GM21423 (cell line): ENCODE measurements around the gene SLC16A13.
"Not testable (repeated sequence)": the region's sequence is repeated elsewhere in the genome, so short reads cannot be mapped to it uniquely, and the experiment has no call there.

Source experiments
- ATAC-seq: cut with Tn5 transposase; IDR thresholded peaks from one replicate; pipeline ENCODE4 v1.9.1; 2021; ENCODE audit warnings: mild to moderate bottlenecking, moderate library complexity; ENCODE audit not compliant: unreplicated experiment

The SLC16A13 gene

DNA sequence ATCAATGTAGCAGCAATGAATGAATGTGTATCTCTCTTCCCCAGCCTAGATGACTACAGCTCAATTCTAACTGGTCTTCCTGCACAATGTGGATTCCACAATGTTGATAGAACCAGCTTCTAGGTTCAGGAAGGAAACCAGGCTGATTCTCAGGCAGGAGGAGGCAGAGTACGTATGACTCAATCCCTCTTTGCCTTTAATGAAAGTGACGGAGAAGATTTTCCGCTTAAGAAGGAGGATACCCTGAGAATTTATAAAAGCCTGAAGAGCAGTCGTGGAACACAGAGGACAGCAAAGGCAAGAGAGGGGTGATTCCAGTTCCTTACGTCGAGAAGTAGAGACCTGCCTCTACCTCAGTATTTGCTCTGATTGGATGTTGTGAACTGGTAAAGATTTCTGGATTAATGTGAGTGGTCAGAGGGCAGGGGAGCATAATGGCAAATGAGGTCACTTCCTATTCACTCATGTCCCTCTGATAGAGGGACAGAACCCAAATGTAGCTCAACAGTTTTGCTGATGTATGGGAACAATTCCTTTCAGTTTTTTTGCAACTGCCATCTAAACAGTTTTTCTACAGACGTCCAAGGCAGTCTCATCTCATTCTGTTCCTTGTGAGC is 23.1 kb downstream of the SLC16A13 start:
- ATAC-seq = no peak

DNA sequence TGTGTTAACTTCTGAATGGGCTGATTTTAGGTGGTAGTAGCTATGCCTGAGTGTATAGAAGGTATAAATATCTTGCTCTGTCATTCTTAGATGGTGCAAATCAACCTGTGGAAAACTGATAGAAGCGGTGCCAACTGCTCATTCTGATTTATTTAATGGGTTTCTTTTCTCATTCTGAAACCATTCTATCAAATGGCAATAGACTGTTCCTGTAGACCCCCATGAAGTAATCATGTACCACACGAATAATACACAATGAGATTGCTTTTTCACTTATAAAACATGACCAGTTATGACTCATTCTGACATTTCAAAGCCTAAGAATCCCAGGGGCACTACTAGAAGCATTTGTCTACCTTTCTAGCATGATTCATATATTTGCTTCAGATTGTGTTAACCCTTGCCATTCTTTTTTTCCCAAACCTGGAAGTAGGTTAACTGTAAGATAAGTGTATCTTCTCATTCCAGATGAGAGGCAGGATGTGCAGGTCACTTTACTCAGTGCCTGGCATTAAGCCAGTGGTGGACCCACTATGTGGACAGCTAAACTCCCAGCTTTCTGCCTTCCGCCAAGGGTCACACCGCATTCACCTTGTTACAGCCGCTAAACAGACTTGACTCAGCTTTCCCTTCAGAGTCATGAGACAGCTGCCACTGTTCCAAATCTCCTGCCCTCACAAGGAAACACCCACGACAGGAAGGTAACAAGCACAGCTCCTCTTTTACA is 24.5 kb downstream of the SLC16A13 start:
- ATAC-seq = no peak

DNA sequence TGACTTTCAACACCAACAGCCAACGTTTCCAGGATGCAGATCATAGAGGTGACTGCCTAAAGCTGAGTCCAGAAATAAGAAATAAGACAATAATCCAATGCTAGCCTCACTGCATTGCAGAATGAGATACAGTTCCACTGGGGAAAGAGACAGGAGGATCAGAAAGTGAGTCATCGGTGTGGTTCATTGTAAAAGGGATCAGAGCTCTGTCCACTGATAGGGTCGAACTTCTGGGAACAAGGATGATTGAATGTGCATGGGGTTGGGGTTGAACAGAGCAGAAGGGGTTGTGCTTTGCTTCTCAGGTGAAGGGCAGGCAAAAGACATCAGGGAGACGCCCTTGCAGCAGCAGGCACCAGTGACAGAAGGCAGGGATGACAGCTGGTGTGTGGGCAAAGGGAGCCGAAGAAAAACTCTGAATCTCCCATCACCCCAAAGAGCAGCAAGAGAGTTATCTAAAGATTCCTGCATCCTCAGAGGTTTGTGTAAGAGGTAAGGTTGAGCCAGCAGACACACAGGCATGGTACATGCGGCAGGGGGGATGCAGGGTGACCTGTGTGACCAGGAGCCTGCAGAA is 27.8 kb downstream of the SLC16A13 start:
- no peak for ATAC-seq

DNA sequence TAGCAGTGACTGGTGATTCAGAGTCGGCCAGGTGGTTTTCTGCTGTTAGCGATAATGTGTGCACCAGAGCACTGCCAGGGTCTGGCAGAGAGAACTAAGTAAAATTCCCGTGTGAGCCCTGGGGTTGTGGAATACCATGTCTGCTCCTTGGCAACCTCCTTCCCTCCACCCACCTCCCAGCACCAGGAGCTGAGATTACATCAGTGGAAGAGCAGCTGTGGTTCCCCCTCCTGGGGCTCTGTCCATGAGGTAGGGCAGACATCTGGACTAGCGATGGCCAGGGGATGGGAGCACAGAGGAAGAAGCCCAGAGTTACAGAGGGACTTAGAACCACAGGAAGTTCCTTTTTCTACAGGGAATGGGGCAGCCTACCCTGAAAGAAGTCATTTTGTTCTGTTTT is 28.4 kb downstream of the SLC16A13 start:
- no peak for ATAC-seq

DNA sequence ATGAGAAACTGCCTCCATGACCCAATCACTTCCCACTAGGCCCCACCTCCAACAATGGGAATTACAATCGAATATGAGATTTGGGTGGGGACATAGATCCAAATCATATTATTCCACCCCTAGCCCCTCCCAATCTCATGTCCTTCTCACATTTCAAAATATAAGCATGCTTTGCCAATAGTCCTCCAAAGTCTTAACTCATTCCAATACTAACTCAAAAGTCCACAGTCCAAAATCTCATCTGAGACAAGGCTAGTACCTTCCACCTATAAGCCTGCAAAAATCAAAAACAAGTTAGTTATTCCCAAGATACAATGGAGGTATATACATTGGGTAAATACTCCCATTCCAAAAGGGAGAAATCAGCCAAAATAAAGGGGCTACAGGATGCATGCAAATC is 31.4 kb downstream of the SLC16A13 start:
- no peak for ATAC-seq

DNA sequence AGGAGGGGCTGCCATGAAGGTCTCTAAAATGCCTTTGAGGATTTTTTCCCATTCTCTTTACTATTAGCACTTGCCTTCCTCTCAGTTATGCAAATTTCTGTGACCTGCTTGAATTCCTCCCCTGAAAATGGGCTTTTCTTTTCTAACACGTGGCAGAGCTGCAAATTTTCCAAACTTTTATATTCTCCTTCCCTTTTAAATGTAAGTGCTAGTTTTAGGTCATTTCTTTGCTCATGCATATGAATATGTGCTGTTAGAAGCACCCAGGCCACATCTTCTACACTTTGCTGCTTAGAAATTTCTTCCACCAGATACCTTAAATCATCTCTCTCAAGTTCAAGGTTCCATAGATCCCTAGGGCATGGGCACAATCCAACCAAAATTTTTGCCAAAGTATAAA is 32.5 kb downstream of the SLC16A13 start:
- ATAC-seq = no peak

DNA sequence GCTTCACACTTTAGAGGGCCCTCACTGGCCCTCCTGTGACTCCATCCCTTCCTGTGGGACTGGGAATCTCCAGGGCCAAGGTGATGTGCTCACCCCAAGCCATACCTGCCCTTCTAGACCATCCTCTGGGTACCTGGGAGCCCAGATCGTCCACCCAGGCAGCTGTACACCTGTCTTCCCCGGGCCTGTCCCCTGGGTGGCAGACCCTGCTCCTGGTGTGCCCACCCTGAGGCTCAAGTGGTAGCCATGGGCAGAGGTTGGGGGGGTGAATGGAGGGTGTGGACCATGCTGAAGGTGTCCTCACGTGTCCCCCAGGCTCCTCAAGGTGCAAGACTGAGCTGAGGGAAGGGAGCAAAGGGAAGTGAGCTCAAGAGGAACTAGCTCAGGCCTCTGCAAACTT is 34.9 kb downstream of the SLC16A13 start:
- no peak for ATAC-seq

DNA sequence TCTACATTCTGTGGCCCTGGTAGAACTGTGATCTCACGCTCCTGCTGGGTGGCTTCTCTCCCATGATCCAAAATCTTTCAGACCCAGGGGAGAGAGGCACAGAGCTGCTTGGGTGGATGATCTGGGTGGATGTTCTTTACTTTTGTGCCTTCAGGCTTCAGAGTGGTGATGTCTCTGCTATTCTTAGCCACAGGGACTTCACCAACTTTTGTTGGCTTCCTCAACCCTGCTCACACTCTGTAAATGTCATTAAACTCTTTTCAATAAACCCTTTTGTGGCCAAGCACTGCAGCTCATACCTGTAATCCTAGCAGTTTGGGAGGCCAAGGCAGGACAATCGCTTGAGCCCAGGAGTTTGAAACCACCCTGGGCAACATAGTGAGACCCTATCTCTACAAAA is 36.6 kb downstream of the SLC16A13 start:
- no peak for ATAC-seq

DNA sequence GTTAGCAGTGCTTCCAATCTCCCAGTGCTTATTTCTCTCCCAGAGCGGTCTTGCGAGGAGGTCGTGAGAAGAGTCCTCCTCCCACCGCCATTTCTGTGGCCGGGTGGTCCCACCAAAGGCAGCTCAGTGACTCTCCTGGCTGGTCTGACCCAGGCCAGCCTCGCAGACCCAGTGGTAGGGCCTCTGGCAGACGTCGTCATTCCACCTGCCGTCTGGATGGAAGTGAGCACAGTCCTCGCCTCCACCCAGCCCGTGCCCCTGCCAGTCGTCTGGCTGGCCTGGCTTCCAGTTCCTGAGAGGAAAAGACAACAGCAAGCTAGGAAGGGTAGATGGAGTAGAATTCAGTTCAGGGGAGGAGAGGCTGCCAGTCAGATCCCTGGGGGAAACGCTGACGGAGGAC is 39.1 kb downstream of the SLC16A13 start:
- no peak for ATAC-seq

DNA sequence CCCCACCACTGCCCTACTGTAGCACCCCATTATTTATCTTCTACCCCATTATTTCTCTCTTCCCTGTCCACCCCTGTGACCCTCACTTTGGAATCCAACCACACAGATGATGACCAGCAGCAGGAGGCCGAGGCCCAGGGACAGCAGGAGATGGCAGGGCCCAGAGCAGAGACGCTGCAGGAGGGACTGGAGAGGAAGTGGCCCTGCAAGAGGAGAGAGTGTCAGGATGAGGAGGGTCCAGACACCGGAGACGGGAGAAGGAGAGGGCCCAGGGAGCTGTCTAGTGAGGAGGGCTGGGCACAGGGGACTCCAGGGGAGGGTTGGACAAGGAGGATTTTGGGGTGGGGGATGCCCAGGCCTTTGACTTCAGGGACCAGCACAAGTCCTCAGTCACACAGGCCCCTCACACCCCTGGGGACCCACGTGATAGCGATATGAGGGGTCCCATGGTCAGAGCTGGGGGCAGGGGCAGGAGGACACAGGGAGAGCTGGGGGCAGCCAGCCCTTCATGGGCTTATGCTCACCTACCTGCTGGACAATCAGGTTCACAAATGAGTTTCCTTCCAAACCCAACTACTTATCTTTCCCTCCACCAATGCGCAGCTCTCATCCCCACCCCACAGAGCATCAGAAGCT is 42.2 kb downstream of the SLC16A13 start:
- no peak for ATAC-seq

DNA sequence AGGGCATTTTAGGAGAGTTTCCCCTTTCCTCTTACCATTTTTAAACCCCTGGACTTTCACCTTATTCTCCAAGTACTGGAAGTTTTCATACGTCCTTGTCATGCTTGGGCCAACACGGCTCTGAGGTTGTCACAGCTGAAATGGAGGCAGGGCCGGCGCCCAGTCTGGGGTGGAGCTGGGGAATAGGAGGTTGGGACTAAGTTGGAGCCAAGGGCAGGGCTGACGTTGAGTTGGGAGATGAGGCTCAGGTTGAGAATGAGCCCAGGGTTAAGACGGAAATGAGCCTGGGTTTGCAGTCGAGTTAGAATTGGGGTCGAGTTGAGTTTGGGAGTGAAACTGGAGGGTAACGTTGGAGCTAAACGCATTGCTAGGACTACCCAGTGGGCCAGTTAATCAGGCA is 42.9 kb downstream of the SLC16A13 start:
- ATAC-seq = no peak

DNA sequence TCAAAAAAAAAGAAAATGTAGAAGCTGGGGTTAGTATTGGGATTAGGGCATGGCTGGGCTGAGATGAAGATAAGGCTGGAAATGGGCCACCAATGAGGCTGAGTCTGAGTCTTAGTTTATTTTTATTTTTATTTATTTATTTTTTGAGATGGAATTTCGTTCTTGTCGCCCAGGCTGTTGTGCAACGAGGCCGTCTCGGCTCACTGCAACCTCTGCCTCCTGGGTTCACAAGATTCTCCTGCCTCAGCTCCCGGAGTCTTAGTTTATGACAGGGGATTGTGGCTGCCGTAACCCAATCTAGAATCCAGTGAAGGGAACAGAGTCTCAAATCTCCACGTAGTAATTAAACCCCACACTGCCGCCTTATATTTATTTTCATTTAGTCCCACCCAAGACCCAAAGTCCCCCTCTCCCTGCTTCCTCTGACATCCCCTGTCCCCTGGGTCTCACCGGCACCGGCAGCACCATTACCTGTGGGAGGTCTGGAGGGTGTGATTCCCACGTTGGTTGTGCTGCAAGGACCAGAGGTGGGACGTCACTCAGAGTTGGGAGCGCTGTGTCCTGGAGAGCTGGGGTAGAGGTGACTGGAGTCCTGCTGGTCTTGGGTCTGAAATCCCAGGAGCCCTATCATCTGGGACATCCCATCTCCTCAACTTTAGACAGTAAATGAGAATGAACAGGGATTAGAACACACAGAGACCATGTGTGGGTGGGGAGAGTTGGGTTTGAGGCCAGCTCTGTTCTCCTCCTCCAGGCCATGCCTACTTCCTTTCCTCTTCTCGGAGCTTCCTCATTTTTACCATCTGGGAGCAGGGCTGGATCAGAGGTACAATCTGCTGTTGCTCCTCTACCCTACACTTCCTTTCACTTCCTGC is 44.0 kb downstream of the SLC16A13 start, which contains the start of gene CLEC10A:
Gene CLEC10A, minus strand, starts transcription at position 671 of the 875 bp plus-strand sequence. CDS start 1,439 bp downstream, outside the sequence.
- no peak for ATAC-seq

DNA sequence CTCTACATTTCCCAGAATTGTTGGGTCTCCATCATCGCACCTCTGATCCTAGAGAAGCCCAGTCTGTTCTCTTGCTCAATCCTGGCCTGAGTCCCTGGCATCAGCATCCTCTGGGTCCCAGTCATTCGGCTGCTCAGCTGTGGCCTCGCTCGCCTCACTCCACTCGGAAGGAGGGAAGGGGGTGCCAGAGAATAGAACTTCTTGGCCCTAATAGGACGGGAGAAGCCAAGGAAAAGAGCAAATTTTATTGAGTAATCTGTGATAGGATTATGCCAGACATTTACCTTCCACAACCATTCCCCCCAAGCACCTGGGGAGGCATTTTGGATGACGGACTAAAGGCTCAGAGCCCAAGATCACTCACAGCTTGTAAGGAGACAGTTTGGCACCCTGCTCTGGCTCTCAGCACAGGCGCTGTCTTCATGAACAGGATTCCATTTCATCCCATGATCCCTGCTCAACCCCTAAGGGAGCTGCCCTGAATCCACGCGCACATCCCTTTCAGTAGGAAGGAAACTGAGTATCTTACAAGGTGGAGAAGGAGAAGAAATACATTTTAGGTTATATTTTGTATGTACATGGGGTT is 44.7 kb downstream of the SLC16A13 start:
- no peak for ATAC-seq

DNA sequence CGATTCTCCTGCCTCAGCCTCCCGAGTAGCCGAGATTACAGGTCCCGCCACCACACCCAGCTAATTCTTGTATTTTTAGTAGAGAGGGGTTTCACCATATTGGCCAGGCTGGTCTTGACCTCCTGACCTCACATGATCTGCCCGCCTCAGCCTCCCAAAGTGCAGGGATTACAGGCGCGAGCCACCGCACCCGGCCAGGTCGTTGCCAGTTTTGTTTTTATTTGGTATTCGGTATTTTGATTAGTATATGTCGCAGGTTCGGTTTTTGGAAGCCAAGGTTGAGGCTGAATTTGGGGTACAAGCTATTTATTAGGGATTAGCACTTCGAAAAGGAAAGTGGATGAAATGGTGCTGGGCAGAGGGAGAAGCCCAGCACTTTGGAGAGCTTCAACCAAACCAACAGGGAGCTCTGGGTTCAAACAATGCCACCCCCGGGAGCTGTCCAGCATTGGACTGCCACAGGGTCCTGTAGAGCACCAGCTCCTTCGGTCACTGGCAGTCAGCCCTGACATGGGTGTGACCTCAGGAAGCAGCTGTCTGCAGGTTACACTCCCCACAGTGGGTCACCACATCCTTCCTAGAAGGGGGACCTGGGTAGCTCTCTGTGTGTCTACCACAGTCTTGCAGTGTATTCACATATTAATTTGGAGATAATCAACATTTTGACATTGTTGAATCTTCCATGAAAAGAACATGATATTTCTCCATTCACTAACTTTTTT is 45.7 kb downstream of the SLC16A13 start:
- no peak for ATAC-seq

DNA sequence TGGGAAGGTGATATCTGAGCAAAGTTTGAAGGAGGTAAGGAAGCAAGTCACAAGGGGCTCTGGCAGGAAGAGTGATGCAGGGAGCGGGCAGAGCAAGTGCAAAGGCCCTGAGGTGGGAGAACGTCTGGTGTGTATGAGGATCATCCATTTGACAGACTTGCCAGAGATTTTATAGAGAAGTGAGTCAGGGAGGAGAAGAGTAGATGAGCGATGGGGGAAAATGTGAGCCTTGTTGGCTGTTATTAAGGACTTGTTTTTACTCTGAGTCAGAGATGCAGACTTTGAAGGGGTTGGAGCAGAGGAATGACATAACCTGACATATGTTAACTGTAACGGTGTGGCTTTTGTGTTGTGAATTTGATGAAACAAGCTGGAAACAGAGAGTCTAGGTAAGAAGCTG is 47.8 kb downstream of the SLC16A13 start:
- no peak for ATAC-seq

DNA sequence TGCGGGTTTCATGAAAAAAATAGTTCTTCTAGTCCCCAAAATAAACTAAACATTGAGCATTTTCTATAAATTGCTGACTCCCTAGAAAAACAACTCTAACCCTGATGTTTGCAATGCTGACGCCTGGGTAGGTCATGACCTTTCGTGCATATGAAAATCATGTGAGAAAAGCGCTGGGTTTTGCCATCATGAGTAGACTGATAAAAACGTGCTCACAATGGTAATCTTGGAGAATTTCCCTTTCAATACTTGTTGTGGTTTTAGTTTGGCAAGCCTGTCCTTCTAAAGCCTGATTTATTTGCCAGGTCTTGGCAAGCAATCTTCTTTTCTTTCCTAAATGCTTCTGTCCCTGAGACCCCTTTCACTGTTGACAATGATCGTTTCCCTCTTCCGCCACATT is 48.3 kb downstream of the SLC16A13 start:
- ATAC-seq = no peak

DNA sequence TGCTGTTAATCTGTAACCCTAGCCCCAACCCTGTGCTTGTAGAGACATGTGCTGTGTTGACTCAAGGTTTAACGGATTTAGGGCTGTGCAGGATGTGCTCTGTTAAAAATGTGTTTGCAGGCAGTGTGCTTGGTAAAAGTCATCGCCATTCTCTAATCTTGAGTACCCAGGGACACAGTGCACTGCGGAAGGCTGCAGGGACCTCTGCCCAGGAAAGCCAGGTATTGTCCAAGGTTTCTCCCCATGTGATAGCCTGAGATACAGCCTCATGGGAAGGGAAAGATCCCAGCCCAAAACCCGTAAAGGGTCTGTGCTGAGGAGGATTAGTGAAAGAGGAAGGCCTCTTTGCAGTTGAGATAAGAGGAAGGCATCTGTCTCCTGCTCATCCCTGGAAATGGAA is 52.6 kb downstream of the SLC16A13 start:
- ATAC-seq = not testable (repeated sequence)

DNA sequence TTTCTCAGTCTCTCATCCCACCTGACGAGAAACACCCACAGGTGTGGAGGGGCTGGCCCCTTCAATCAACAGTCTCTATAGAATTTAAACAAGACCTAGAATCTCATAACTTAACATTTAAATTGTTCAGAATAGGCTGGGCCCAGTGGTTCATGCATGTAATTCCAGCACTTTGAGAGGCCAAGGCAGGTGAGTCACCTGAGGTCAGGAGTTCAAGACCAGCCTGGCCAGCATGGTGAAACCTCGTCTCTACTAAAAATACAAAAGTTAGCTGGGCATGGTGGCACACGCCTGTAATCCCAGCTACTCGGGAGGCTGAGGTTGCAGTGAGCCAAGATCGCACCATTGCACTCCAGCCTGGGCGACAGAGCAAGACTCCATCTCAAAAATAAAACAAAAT is 53.8 kb downstream of the SLC16A13 start:
- ATAC-seq = not testable (repeated sequence)
